ENCODE measurements around the gene DLK1.

DNA sequence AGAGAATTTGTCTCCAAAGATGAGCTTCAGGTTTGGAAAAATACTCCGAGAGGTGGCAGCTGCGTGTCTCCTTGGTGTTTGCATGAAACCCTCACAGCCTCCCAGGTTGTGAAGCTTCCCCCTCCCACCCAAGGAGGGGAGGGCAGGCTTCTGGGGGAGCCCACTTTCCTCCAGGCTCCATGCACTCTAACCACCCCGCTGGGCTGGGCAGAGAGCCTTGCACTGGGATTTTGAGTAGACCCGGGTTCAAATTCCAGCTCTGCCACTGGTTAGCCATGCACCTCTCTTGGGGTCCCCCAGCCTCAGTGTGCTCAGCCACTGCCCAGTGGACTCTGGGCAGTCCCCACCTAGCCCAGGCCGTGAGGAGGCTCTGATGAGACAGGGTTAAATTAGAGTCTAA, 4.3 kb upstream of the DLK1 start:
- TF ChIP-seq, protein P1, sequence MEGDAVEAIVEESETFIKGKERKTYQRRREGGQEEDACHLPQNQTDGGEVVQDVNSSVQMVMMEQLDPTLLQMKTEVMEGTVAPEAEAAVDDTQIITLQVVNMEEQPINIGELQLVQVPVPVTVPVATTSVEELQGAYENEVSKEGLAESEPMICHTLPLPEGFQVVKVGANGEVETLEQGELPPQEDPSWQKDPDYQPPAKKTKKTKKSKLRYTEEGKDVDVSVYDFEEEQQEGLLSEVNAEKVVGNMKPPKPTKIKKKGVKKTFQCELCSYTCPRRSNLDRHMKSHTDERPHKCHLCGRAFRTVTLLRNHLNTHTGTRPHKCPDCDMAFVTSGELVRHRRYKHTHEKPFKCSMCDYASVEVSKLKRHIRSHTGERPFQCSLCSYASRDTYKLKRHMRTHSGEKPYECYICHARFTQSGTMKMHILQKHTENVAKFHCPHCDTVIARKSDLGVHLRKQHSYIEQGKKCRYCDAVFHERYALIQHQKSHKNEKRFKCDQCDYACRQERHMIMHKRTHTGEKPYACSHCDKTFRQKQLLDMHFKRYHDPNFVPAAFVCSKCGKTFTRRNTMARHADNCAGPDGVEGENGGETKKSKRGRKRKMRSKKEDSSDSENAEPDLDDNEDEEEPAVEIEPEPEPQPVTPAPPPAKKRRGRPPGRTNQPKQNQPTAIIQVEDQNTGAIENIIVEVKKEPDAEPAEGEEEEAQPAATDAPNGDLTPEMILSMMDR (IDR thresholded peaks at IDR 0.05 in 8 of 11, conservative IDR thresholded peaks at IDR 0.05 in 3 of 11): no peak
- TF ChIP-seq POLR2AphosphoS5 (IDR thresholded peaks at IDR 0.05) (no peak), POLR2A (IDR thresholded peaks at IDR 0.05) (no peak)

All from spleen (tissue), 7 donors.